ENCODE data around the gene DPP6. TPM values are rescaled to one million over a fixed set of nuclear protein-coding genes. Genes with fewer than 3 reads are reported as not detected.

DPP6 gene
- total RNA-seq, 1 donor from 2014 or later, result 5.1 TPM

- peak; percentile 90 for DNase-seq
Measured at GRCh38 chr7:154451480-154452457, 399.6 kb downstream of the DPP6 start.

- no peak for DNase-seq
Measured at GRCh38 chr7:154463794-154464193, 411.6 kb downstream of the DPP6 start.

- DNase-seq, result no peak
Measured at GRCh38 chr7:154469652-154470051, 417.5 kb downstream of the DPP6 start.

- no peak for DNase-seq
Measured at GRCh38 chr7:154472343-154472742, 420.1 kb downstream of the DPP6 start.

- no peak for DNase-seq
Measured at GRCh38 chr7:154473360-154473759, 421.2 kb downstream of the DPP6 start.

- no peak for DNase-seq
Measured at GRCh38 chr7:154474903-154475520, 422.8 kb downstream of the DPP6 start.

GRCh38 chr7:154475864-154476263 is 423.7 kb downstream of the DPP6 start:
- DNase-seq, result no peak

GRCh38 chr7:154480817-154481216 is 428.6 kb downstream of the DPP6 start:
- DNase-seq, result no peak

GRCh38 chr7:154482863-154483262 is 430.7 kb downstream of the DPP6 start:
- DNase-seq, result no peak

- DNase-seq, result peak; percentile 40
Measured at GRCh38 chr7:154484406-154484805, 432.2 kb downstream of the DPP6 start.

GRCh38 chr7:154484943-154485342 is 432.7 kb downstream of the DPP6 start:
- no peak for DNase-seq

GRCh38 chr7:154489897-154490296 is 437.7 kb downstream of the DPP6 start:
- no peak for DNase-seq

- DNase-seq, result no peak
Measured at GRCh38 chr7:154493594-154493993, 441.4 kb downstream of the DPP6 start.

GRCh38 chr7:154497751-154498150 is 445.6 kb downstream of the DPP6 start:
- DNase-seq, result no peak

- peak; percentile 77 for DNase-seq
Measured at GRCh38 chr7:154503962-154504550, 451.9 kb downstream of the DPP6 start.

GRCh38 chr7:154504918-154505317 is 452.7 kb downstream of the DPP6 start:
- DNase-seq, result peak; percentile 18

GRCh38 chr7:154505362-154505761 is 453.2 kb downstream of the DPP6 start:
- no peak for DNase-seq

GRCh38 chr7:154509192-154509591 is 457.0 kb downstream of the DPP6 start:
- DNase-seq, result no peak

- DNase-seq, result no peak
Measured at GRCh38 chr7:154512121-154512833, 460.1 kb downstream of the DPP6 start.

GRCh38 chr7:154517768-154518167 is 465.6 kb downstream of the DPP6 start:
- no peak for DNase-seq

- no peak for DNase-seq
Measured at GRCh38 chr7:154519229-154519628, 467.0 kb downstream of the DPP6 start.

GRCh38 chr7:154530136-154530535 is 477.9 kb downstream of the DPP6 start:
- no peak for DNase-seq
